Stimulated activated CD4-positive, alpha-beta T cell treated with anti-CD3 and anti-CD28 coated beads, Interleukin-2, amount 100 ng/mL, for 48 hours (primary cell): Measurements from ENCODE around the gene HMGA1.

Source experiments
- DNase-seq, 2 donors: peaks; one replicate each; pipeline ENCODE4 v3.0.0-alpha.2; 2020

Gene HMGA1

GRCh38 chr6:34223956-34224940 lies 12.4 kb upstream of the HMGA1 start:
- DNase-seq, result peak; percentile 91 to 94

GRCh38 chr6:34225551-34225950 lies 11.1 kb upstream of the HMGA1 start:
- DNase-seq, result no peak

GRCh38 chr6:34226066-34226465 lies 10.6 kb upstream of the HMGA1 start:
- no peak for DNase-seq

- DNase-seq, result no peak
Observed at GRCh38 chr6:34226731-34227586, 9.7 kb upstream of the HMGA1 start.

GRCh38 chr6:34227761-34228421 lies 8.8 kb upstream of the HMGA1 start:
- no peak for DNase-seq

- DNase-seq, result no peak
Observed at GRCh38 chr6:34229877-34230276, 6.8 kb upstream of the HMGA1 start.

GRCh38 chr6:34230653-34231371 lies 5.9 kb upstream of the HMGA1 start:
- DNase-seq, result no peak

GRCh38 chr6:34231566-34232336 lies 4.9 kb upstream of the HMGA1 start:
- DNase-seq, result no peak

GRCh38 chr6:34232901-34233300 lies 3.8 kb upstream of the HMGA1 start:
- DNase-seq, result no peak

GRCh38 chr6:34233867-34234266 lies 2.8 kb upstream of the HMGA1 start:
- no peak for DNase-seq

- DNase-seq, result no peak
Observed at GRCh38 chr6:34234667-34235306, 1.9 kb upstream of the HMGA1 start.

- peak; percentile 54 to 59 for DNase-seq
Observed at GRCh38 chr6:34235307-34236130, 1.2 kb upstream of the HMGA1 start.

GRCh38 chr6:34236131-34236442 lies 586 bp upstream of the HMGA1 start:
- DNase-seq, result no peak

- DNase-seq, result no peak
Observed at GRCh38 chr6:34237316-34237721, 646 bp downstream of the HMGA1 start.

GRCh38 chr6:34237722-34238584 lies 1.3 kb downstream of the HMGA1 start:
- DNase-seq, result peak; percentile 59 to 71

- DNase-seq, result no peak
Observed at GRCh38 chr6:34238585-34239499, 2.2 kb downstream of the HMGA1 start.

- no peak for DNase-seq
Observed at GRCh38 chr6:34239500-34239825, 2.8 kb downstream of the HMGA1 start.

GRCh38 chr6:34239893-34240292 lies 3.2 kb downstream of the HMGA1 start:
- DNase-seq, result no peak
